GM12878 (cell line): Measurements from ENCODE around the gene SGIP1. TPM values are rescaled to one million over a fixed set of nuclear protein-coding genes. Genes with fewer than 3 reads are reported as not detected.

ENCODE experiments used
- ATAC-seq: fragments of 200-7000 bp; cut with Tn5 transposase; 3 replicates; pipeline ENCODE4 v1.9.1; 2020; ENCODE audit warnings: mild to moderate bottlenecking, moderate library complexity
- BruUV-seq: library from RNA; stranded (reverse); fragments of 400-500 nt; replicated peaks from 2 replicates; lab custom pipeline; 2021; lab: Mats Ljungman, UMichigan
- CTCF ChIA-PET: fragments of 300-600 bp; sonication (Branson Sonifier 250); formaldehyde crosslinking; extraction: SDS; loops from one replicate; lab custom pipeline; 2021; ENCODE audit warnings: inconsistent platforms; lab: Yijun Ruan, JAX
- POLR2A ChIA-PET: fragments of 350-600 bp; formaldehyde crosslinking; extraction: SDS; loops from one replicate; lab custom pipeline; 2021; ENCODE audit warnings: inconsistent platforms; lab: Charles Lee
- RAD21 ChIA-PET: fragments of 300-600 bp; sonication (Branson Sonifier 250); formaldehyde crosslinking; loops from one replicate; lab custom pipeline; 2023; ENCODE audit warnings: antibody characterized with exemption; ENCODE audit not compliant: unreplicated experiment; lab: Charles Lee
- SMC1A ChIA-PET: fragments of 300-600 bp; sonication (Branson Sonifier 250); formaldehyde crosslinking; loops from one replicate; lab custom pipeline; 2023; ENCODE audit not compliant: unreplicated experiment, uncharacterized antibody; lab: Charles Lee
- DNase-seq: peaks from one replicate; pipeline ENCODE4 v3.0.0-alpha.2; 2011; ENCODE audit warnings: low read depth, low spot score
- FAIRE-seq: peaks from 3 replicates; lab custom pipeline; 2011; peaks lifted over from hg19 to GRCh38; lab: Jason Lieb, UNC
- H2AFZ ChIP-seq: 2 replicates; pipeline ENCODE4 v1.6.0; 2011; ENCODE audit warnings: low read depth, low read length, control low read depth; ENCODE audit not compliant: control insufficient read depth
- H3K27ac ChIP-seq: 2 replicates; pipeline ENCODE4 v1.5.1; 2011; ENCODE audit warnings: control low read depth; ENCODE audit not compliant: control insufficient read depth, insufficient read depth
- H3K27me3 ChIP-seq, 2 experiments: replicated peaks in 1 of 2; 2 replicates each; pipeline versions ENCODE4 v1.6.0 to v1.6.1; 2011; ENCODE audit warnings: low read length in 1 of 2; ENCODE audit not compliant: control insufficient read depth in 2 of 2, insufficient read depth in 2 of 2
- H3K36me3 ChIP-seq, 2 experiments: 2 replicates each; pipeline ENCODE4 v1.5.1; 2011; ENCODE audit warnings: low read length in 1 of 2; ENCODE audit not compliant: control insufficient read depth in 2 of 2, insufficient read depth in 2 of 2
- H3K4me1 ChIP-seq: 2 replicates; pipeline ENCODE4 v1.6.1; 2011; ENCODE audit warnings: mild to moderate bottlenecking, low read length, moderate library complexity, mixed read lengths; ENCODE audit not compliant: control insufficient read depth, insufficient read depth
- H3K4me2 ChIP-seq: 2 replicates; pipeline ENCODE4 v1.6.0; 2011; ENCODE audit warnings: control low read depth; ENCODE audit not compliant: control insufficient read depth, insufficient read depth
- H3K4me3 ChIP-seq: fragments of 200-600 bp; sonication (generic); 2 replicates; pipeline ENCODE4 v1.5.1; 2016
- H3K79me2 ChIP-seq: 2 replicates; pipeline ENCODE4 v1.6.0; 2011; ENCODE audit warnings: low read length; ENCODE audit not compliant: control insufficient read depth, insufficient read depth
- H3K9ac ChIP-seq: 2 replicates; pipeline ENCODE4 v1.8.0; 2011; ENCODE audit warnings: low read length, control low read depth, mixed read lengths; ENCODE audit not compliant: control insufficient read depth, insufficient read depth
- H3K9me3 ChIP-seq: replicated peaks from 3 replicates; pipeline ENCODE4 v1.5.1; 2011; ENCODE audit warnings: mild to moderate bottlenecking, low read length; ENCODE audit not compliant: control insufficient read depth, insufficient read depth
- H4K20me1 ChIP-seq: 2 replicates; pipeline ENCODE4 v1.6.0; 2011; ENCODE audit not compliant: control insufficient read depth, insufficient read depth
- BHLHE40 ChIP-seq, 2 experiments: fragments of 450-650 bp in 1 of 2; IDR thresholded peaks; 2 replicates each; pipeline ENCODE4 v1.6.1; 2011 to 2017; ENCODE audit warnings: low read depth in 2 of 2, borderline replicate concordance in 1 of 2, improper control_type of control experiment in 1 of 2, low read length in 1 of 2, mild to moderate bottlenecking in 1 of 2
- CUX1 ChIP-seq: IDR thresholded peaks from 2 replicates; pipeline ENCODE4 v1.6.1; 2012; ENCODE audit warnings: improper control_type of control experiment, low read depth, low read length; ENCODE audit not compliant: insufficient replicate concordance
- EP300 ChIP-seq, 2 experiments: fragments of 150-350 bp in 1 of 2; IDR thresholded peaks; 2 replicates each; pipeline ENCODE4 v1.6.1; 2011 to 2012; ENCODE audit warnings: low read depth in 2 of 2, low read length in 2 of 2, borderline replicate concordance in 1 of 2, improper control_type of control experiment in 1 of 2, inconsistent platforms in 1 of 2; ENCODE audit not compliant: control insufficient read depth in 1 of 2
- NFXL1 ChIP-seq: fragments of 450-650 bp; IDR thresholded peaks from 2 replicates; pipeline ENCODE4 v1.6.1; 2017; ENCODE audit warnings: antibody characterized with exemption, mild to moderate bottlenecking, borderline replicate concordance
- PKNOX1 ChIP-seq: fragments of 450-650 bp; IDR thresholded peaks from 2 replicates; pipeline ENCODE4 v1.6.1; 2016; ENCODE audit warnings: mild to moderate bottlenecking
- RB1 ChIP-seq: fragments of 450-650 bp; formaldehyde crosslinking; IDR thresholded peaks from 2 replicates; pipeline ENCODE4 v1.6.1; 2017; ENCODE audit warnings: mild to moderate bottlenecking, borderline replicate concordance
- SP1 ChIP-seq: IDR thresholded peaks from one replicate; pipeline ENCODE4 v1.6.1; 2011; ENCODE audit warnings: low read depth, low read length
- SRF ChIP-seq, 2 experiments: IDR thresholded peaks; 2 replicates each; pipeline ENCODE4 v1.6.1; 2011; ENCODE audit warnings: low read depth in 2 of 2, low read length in 2 of 2, mild to moderate bottlenecking in 1 of 2, moderate library complexity in 1 of 2
- TAF1 ChIP-seq: IDR thresholded peaks from 2 replicates; pipeline ENCODE4 v1.6.1; 2011; ENCODE audit warnings: mild to moderate bottlenecking, low read depth, low read length, borderline replicate concordance
- TCF7 ChIP-seq: IDR thresholded peaks from 2 replicates; pipeline ENCODE4 v1.6.1; 2014; ENCODE audit warnings: antibody characterized with exemption, borderline replicate concordance
- ZNF207 ChIP-seq: fragments of 450-650 bp; IDR thresholded peaks from 2 replicates; pipeline ENCODE4 v1.6.1; 2014; ENCODE audit warnings: antibody characterized with exemption, mild to moderate bottlenecking, borderline replicate concordance
- ZNF274 ChIP-seq: IDR thresholded peaks from one replicate; pipeline ENCODE4 v1.8.0; 2011; ENCODE audit not compliant: insufficient read length, insufficient read depth
- WGBS: methylation state at CpG from one replicate; pipeline ENCODE4 v1.1.6; 2016; ENCODE audit warnings: low lambda C conversion rate; ENCODE audit not compliant: insufficient replicate concordance, insufficient coverage; ENCODE audit errors: missing lambda C conversion rate; 5-methylcytosine and 5-hydroxymethylcytosine counted together
- in situ Hi-C: fragments of 300-500 bp; cut with MboI; formaldehyde crosslinking; loops from 9 replicates; pipeline ENCODE4 v1.14.3; 2018; ENCODE audit warnings: mixed read lengths
- intact Hi-C: fragments of 100-400 bp; cut with micrococcal nuclease; formaldehyde crosslinking; loops from one replicate; pipeline ENCODE4 v1.14.2; 2022; ENCODE audit not compliant: unreplicated experiment
- polyA plus RNA-seq, 11 experiments: library from polyadenylated mRNA; depleted of rRNA in 4 of 11; unstranded in 6 of 11; stranded (reverse) in 5 of 11; fragments of >200 nt; fragmentation: Nextera tagmentation in 4 of 11; fragmentation: Illumina TruSeq in 1 of 11; extraction: Ambion mirVana in 4 of 11; extraction: Trizol in 1 of 11; gene quantifications; 1 replicate in 1 of 11; 2 replicates in 10 of 11; pipeline versions ENCODE4 v1.2.1 to v1.2.3, GENCODE V29; 2011 to 2016; ENCODE audit warnings: inconsistent platforms in 2 of 11, missing spikeins in 2 of 11, low read depth in 1 of 11
- total RNA-seq, 4 experiments: library from RNA; depleted of rRNA in 3 of 4; stranded (reverse); fragments of >200 nt in 3 of 4; fragmentation: Illumina TruSeq in 1 of 4; extraction: Trizol in 1 of 4; gene quantifications; 2 replicates each; pipeline versions ENCODE4 v1.2.1 to v1.2.3, GENCODE V29; 2013 to 2021
- TF ChIP-seq, protein P1 (sequence below): IDR thresholded peaks from 2 replicates; pipeline ENCODE4 v1.6.1; 2012; ENCODE audit warnings: low read length, inconsistent platforms
- TF ChIP-seq, protein P2 (sequence below): fragments of 450-650 bp; IDR thresholded peaks from 2 replicates; pipeline ENCODE4 v1.6.1; 2018; ENCODE audit warnings: mild to moderate bottlenecking, low read depth, moderate library complexity; ENCODE audit not compliant: partially characterized antibody

SGIP1 gene
- total and polyA plus RNA-seq, 10 of the 15 experiments (the other 5 are each of a cell fraction or from before 2014, with no cell fraction given), result 0.15 TPM; not detected in 9

GRCh38 chr1:66539491-66539890 is 5.5 kb downstream of the SGIP1 start:
- intact Hi-C loops (no loop called here), in situ Hi-C loops (no loop called here)
- no peak overlapping the region for H3K27ac ChIP-seq
- H4K20me1 ChIP-seq, result no peaks in the 10 kb centered on the region
- DNase-seq (no peak), ATAC-seq (no peak), FAIRE-seq (no peak)
- H3K4me2 ChIP-seq, result no peak overlapping the region
- no peak overlapping the region for H3K9ac ChIP-seq
- ChIA-PET POLR2A (no interaction called here), RAD21 (no interaction called here), SMC1A (no interaction called here), CTCF (no interaction called here)
- WGBS, result 0% methylated on average over 1 of the region's 1 CpG
- no TSS peak for BruUV-seq
- peaks cover 0 to 8% of the 10 kb centered on the region in 2 experiments; a peak in 2 of 4 replicates for H3K27me3 ChIP-seq
- no peaks in the 10 kb centered on the region for H3K4me1 ChIP-seq
- H3K79me2 ChIP-seq, result no peaks in the 10 kb centered on the region
- H3K4me3 ChIP-seq, result no peak overlapping the region
- no peak overlapping the region for H2AFZ ChIP-seq
- no peaks in the 10 kb centered on the region for H3K9me3 ChIP-seq
- no peaks in the 10 kb centered on the region for H3K36me3 ChIP-seq
- TF ChIP-seq BHLHE40 (IDR thresholded peaks at IDR 0.05; ENCODE audit: borderline replicate concordance in 1 of 2, low read depth in 2 of 2, low read length in 1 of 2) (no peak), EP300 (IDR thresholded peaks at IDR 0.05; ENCODE audit: borderline replicate concordance in 1 of 2, control insufficient read depth in 1 of 2, low read depth in 2 of 2, low read length in 2 of 2) (no peak), SRF (IDR thresholded peaks at IDR 0.05; ENCODE audit: low read depth in 2 of 2, low read length in 2 of 2) (no peak), ZNF274 (no peak), TAF1 (no peak), SP1 (no peak), RB1 (no peak), ZNF207 (no peak), CUX1 (no peak), TCF7 (no peak), PKNOX1 (no peak), NFXL1 (no peak)
- TF ChIP-seq, protein P1, sequence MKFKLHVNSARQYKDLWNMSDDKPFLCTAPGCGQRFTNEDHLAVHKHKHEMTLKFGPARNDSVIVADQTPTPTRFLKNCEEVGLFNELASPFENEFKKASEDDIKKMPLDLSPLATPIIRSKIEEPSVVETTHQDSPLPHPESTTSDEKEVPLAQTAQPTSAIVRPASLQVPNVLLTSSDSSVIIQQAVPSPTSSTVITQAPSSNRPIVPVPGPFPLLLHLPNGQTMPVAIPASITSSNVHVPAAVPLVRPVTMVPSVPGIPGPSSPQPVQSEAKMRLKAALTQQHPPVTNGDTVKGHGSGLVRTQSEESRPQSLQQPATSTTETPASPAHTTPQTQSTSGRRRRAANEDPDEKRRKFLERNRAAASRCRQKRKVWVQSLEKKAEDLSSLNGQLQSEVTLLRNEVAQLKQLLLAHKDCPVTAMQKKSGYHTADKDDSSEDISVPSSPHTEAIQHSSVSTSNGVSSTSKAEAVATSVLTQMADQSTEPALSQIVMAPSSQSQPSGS, result no peak
- TF ChIP-seq, protein P2, sequence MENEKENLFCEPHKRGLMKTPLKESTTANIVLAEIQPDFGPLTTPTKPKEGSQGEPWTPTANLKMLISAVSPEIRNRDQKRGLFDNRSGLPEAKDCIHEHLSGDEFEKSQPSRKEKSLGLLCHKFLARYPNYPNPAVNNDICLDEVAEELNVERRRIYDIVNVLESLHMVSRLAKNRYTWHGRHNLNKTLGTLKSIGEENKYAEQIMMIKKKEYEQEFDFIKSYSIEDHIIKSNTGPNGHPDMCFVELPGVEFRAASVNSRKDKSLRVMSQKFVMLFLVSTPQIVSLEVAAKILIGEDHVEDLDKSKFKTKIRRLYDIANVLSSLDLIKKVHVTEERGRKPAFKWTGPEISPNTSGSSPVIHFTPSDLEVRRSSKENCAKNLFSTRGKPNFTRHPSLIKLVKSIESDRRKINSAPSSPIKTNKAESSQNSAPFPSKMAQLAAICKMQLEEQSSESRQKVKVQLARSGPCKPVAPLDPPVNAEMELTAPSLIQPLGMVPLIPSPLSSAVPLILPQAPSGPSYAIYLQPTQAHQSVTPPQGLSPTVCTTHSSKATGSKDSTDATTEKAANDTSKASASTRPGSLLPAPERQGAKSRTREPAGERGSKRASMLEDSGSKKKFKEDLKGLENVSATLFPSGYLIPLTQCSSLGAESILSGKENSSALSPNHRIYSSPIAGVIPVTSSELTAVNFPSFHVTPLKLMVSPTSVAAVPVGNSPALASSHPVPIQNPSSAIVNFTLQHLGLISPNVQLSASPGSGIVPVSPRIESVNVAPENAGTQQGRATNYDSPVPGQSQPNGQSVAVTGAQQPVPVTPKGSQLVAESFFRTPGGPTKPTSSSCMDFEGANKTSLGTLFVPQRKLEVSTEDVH, result no peak
